K562 (cell line): ENCODE data around the gene ICAM1. TPM values are rescaled to one million over a fixed set of nuclear protein-coding genes. Genes with fewer than 3 reads are reported as not detected.

Experiments
- AFF4 ChIP-seq: sonication (generic); formaldehyde crosslinking; IDR thresholded peaks from 2 replicates; pipeline ENCODE4 v1.8.0; 2023; ENCODE audit warnings: mild to moderate bottlenecking, missing genetic modification reagents
- ARHGAP35 ChIP-seq: fragments of 450-650 bp; IDR thresholded peaks from 2 replicates; pipeline ENCODE4 v1.6.1; 2018; ENCODE audit not compliant: partially characterized antibody
- EGR1 ChIP-seq: fragments of 450-650 bp; conservative IDR thresholded peaks from 2 replicates; pipeline ENCODE4 v1.6.1; 2017; ENCODE audit warnings: mild to moderate bottlenecking
- EP300 ChIP-seq: IDR thresholded peaks from 2 replicates; pipeline ENCODE4 v1.6.1; 2012; ENCODE audit warnings: low read length, improper control_type of control experiment
- ERF ChIP-seq: fragments of 450-650 bp; formaldehyde crosslinking; IDR thresholded peaks from 2 replicates; pipeline ENCODE4 v1.4.0; 2020; ENCODE audit warnings: mild to moderate bottlenecking, mixed read lengths
- FOXM1 ChIP-seq, 2 experiments: fragments of 450-650 bp in 1 of 2; sonication (generic) in 1 of 2; formaldehyde crosslinking in 1 of 2; IDR thresholded peaks; 2 replicates each; pipeline versions ENCODE4 v1.6.1 to v1.9.0; 2017 to 2022; ENCODE audit warnings: low read depth in 2 of 2, mild to moderate bottlenecking in 2 of 2, missing genetic modification reagents in 1 of 2, moderate library complexity in 1 of 2
- HSF4 ChIP-seq: fragments of 250-450 bp; sonication (Bioruptor Pico); IDR thresholded peaks from 2 replicates; pipeline ENCODE4 v2.1.2; 2022; ENCODE audit warnings: mild to moderate bottlenecking, moderate library complexity, borderline replicate concordance
- MXI1 ChIP-seq: IDR thresholded peaks from 2 replicates; pipeline ENCODE4 v1.6.1; 2011; ENCODE audit warnings: low read depth, mild to moderate bottlenecking, improper control_type of control experiment, low read length
- MYC ChIP-seq, 2 experiments: fragments of 250-450 bp in 1 of 2; sonication (Bioruptor Pico) in 1 of 2; IDR thresholded peaks; 2 replicates each; pipeline versions ENCODE4 v1.5.1 to v1.6.1; 2012 to 2021; ENCODE audit warnings: low read depth in 2 of 2, borderline replicate concordance in 1 of 2, improper control_type of control experiment in 1 of 2, low read length in 1 of 2, mild to moderate bottlenecking in 1 of 2, moderate library complexity in 1 of 2
- PBX2 ChIP-seq, 2 experiments: IDR thresholded peaks in 1 of 2; conservative IDR thresholded peaks in 1 of 2; 2 replicates each; pipeline ENCODE4 v1.6.1; 2016; ENCODE audit warnings: low read depth in 2 of 2, mild to moderate bottlenecking in 1 of 2, missing compliant biosample characterization in 1 of 2, missing genetic modification characterization in 1 of 2, moderate library complexity in 1 of 2
- POLR2AphosphoS5 ChIP-seq: IDR thresholded peaks from 2 replicates; pipeline ENCODE4 v1.6.1; 2011; ENCODE audit warnings: mild to moderate bottlenecking, low read depth, low read length, moderate library complexity; ENCODE audit not compliant: control insufficient read depth, insufficient read depth
- RAD51 ChIP-seq: fragments of 450-650 bp; IDR thresholded peaks from 2 replicates; pipeline ENCODE4 v1.7.1; 2016; ENCODE audit warnings: low read depth, mild to moderate bottlenecking, borderline replicate concordance
- RFX1 ChIP-seq: fragments of 450-650 bp; IDR thresholded peaks from 2 replicates; pipeline ENCODE4 v1.6.1; 2016; ENCODE audit warnings: mild to moderate bottlenecking, moderate library complexity
- RNF219 ChIP-seq: fragments of 250-450 bp; sonication (Bioruptor Pico); IDR thresholded peaks from 2 replicates; pipeline ENCODE4 v1.5.0; 2022; ENCODE audit warnings: mild to moderate bottlenecking
- TCF3 ChIP-seq: sonication (generic); formaldehyde crosslinking; IDR thresholded peaks from 2 replicates; pipeline ENCODE4 v1.4.0; 2020; ENCODE audit warnings: mild to moderate bottlenecking, missing genetic modification reagents
- WHSC1 ChIP-seq: IDR thresholded peaks from one replicate; pipeline ENCODE4 v1.6.1; 2012; ENCODE audit warnings: low read length, control low read depth, inconsistent platforms
- ZNF232 ChIP-seq: sonication (generic); formaldehyde crosslinking; IDR thresholded peaks from 2 replicates; pipeline ENCODE4 v1.8.0; 2022; ENCODE audit warnings: mild to moderate bottlenecking, missing genetic modification reagents
- ZNF57 ChIP-seq: fragments of 450-650 bp; formaldehyde crosslinking; IDR thresholded peaks from 2 replicates; pipeline ENCODE4 v1.4.0; 2020; ENCODE audit warnings: mild to moderate bottlenecking, moderate library complexity
- polyA plus RNA-seq, 8 experiments: library from polyadenylated mRNA; depleted of rRNA in 4 of 8; stranded (reverse) in 5 of 8; unstranded in 3 of 8; fragments of >200 nt; fragmentation: Nextera tagmentation in 2 of 8; fragmentation: Illumina TruSeq in 1 of 8; extraction: Ambion mirVana in 2 of 8; extraction: Trizol in 1 of 8; gene quantifications; 2 replicates each; pipeline versions ENCODE4 v1.2.1 to v1.2.3, GENCODE V29; 2011 to 2014; ENCODE audit warnings: inconsistent platforms in 1 of 8, missing spikeins in 1 of 8
- total RNA-seq, 7 experiments: library from RNA; depleted of rRNA in 6 of 7; stranded (reverse); fragments of >200 nt in 6 of 7; fragmentation: Illumina TruSeq in 2 of 7; extraction: Trizol in 2 of 7; gene quantifications; 2 replicates each; pipeline versions ENCODE4 v1.2.1 to v1.2.3, GENCODE V29; 2011 to 2021; ENCODE audit warnings: low replicate concordance in 1 of 7

The ICAM1 gene
- total and polyA plus RNA-seq, 9 of the 15 experiments (the other 6 are each of a cell fraction or from before 2014, with no cell fraction given) = 2.3 to 24.4 (median 13.4) TPM

- TF ChIP-seq RAD51 (no peak), ARHGAP35 (no peak), ZNF232 (CRISPR knock-in tag) (no peak), WHSC1 (no peak), MXI1 (0 out of 2 replicates have a peak, but pooled peaks have one; percentile 2), MYC (IDR thresholded peaks at IDR 0.05; ENCODE audit: low read depth, low read length) (no peak), MYC (CRISPR knock-in tag; IDR thresholded peaks at IDR 0.05; ENCODE audit: borderline replicate concordance, low read depth) (no peak), HSF4 (CRISPR knock-in tag) (no peak), EP300 (peak; percentile 1; the same call in 1 of the 2 replicates), PBX2 (CRISPR knock-in tag; IDR thresholded peaks at IDR 0.05; ENCODE audit: low read depth) (no peak), PBX2 (tag; conservative IDR thresholded peaks at IDR 0.05; ENCODE audit: low read depth) (no peak), AFF4 (CRISPR knock-in tag) (no peak), EGR1 (no peak), RFX1 (no peak), ZNF57 (CRISPR knock-in tag) (no peak), TCF3 (peak; percentile 76), FOXM1 (IDR thresholded peaks at IDR 0.05; ENCODE audit: low read depth) (no peak), FOXM1 (CRISPR knock-in tag; IDR thresholded peaks at IDR 0.05; ENCODE audit: low read depth) (no peak; the same call in 1 of the 2 replicates), ERF (no peak), RNF219 (CRISPR knock-in tag) (no peak), POLR2AphosphoS5 (peak; percentile 44)
Measured at GRCh38 chr19:10333758-10334587, 63.1 kb downstream of the ICAM1 start (continued).
